ENCODE results near the gene TMEM80.

- TF ChIP-seq MAX (IDR thresholded peaks at IDR 0.05; ENCODE audit: insufficient read depth, insufficient read length) = no peak
- TF ChIP-seq CTCF (IDR thresholded peaks at IDR 0.05; ENCODE audit: extremely low read depth in 1 of 2, insufficient read depth in 1 of 2, low read depth in 1 of 2, low read length in 2 of 2) = no peak
- no peak for TF ChIP-seq POLR2A (IDR thresholded peaks at IDR 0.05; ENCODE audit: low read depth, low read length)
- TF ChIP-seq EZH2 (IDR thresholded peaks at IDR 0.05; ENCODE audit: borderline replicate concordance, low read depth, low read length, severe bottlenecking) = no peak
These were observed 49.4 kb upstream of the TMEM80 start for GRCh38 chr11:646214-646613.

Measured in endothelial cell of umbilical vein (primary cell).